NCI-H748 treated with DMSO at 0.1 percent for 48 hours (cell line): ENCODE data around the gene CD14.
"Not testable (repeated sequence)": the region's sequence is repeated elsewhere in the genome, so short reads cannot be mapped to it uniquely, and the experiment has no call there.

ENCODE experiments used
- DNase-seq: peaks from one replicate; lab custom pipeline; 2025; lab: John Stamatoyannopoulos, UW

CD14 gene

GRCh38 chr5:140635291-140636257 lies 2.6 kb upstream of the CD14 start:
- no peak for DNase-seq

GRCh38 chr5:140634103-140634502 lies 1.1 kb upstream of the CD14 start:
- no peak for DNase-seq

- DNase-seq, result no peak
Measured at GRCh38 chr5:140633501-140633900, 526 bp upstream of the CD14 start.

- peak; percentile 56 for DNase-seq
Measured at GRCh38 chr5:140632366-140633020, 482 bp downstream of the CD14 start.

GRCh38 chr5:140631831-140632365 lies 1.1 kb downstream of the CD14 start:
- DNase-seq, result peak; percentile 38

- no peak for DNase-seq
Measured at GRCh38 chr5:140631036-140631417, 1.9 kb downstream of the CD14 start.

- no peak for DNase-seq
Measured at GRCh38 chr5:140630292-140631035, 2.5 kb downstream of the CD14 start.

- DNase-seq, result no peak
Measured at GRCh38 chr5:140628711-140629110, 4.3 kb downstream of the CD14 start.

- no peak for DNase-seq
Measured at GRCh38 chr5:140627972-140628371, 5.0 kb downstream of the CD14 start.

- not testable (repeated sequence) for DNase-seq
Measured at GRCh38 chr5:140624886-140625285, 8.1 kb downstream of the CD14 start.

GRCh38 chr5:140623061-140623460 lies 9.9 kb downstream of the CD14 start:
- not testable (repeated sequence) for DNase-seq

- no peak for DNase-seq
Measured at GRCh38 chr5:140622301-140622700, 10.7 kb downstream of the CD14 start.

GRCh38 chr5:140611020-140611521 lies 21.9 kb downstream of the CD14 start:
- DNase-seq, result no peak

- no peak for DNase-seq
Measured at GRCh38 chr5:140609126-140609525, 23.8 kb downstream of the CD14 start.

GRCh38 chr5:140608722-140609121 lies 24.3 kb downstream of the CD14 start:
- no peak for DNase-seq

- DNase-seq, result no peak
Measured at GRCh38 chr5:140607031-140607430, 25.9 kb downstream of the CD14 start.

- DNase-seq, result no peak
Measured at GRCh38 chr5:140605879-140606278, 27.1 kb downstream of the CD14 start.

GRCh38 chr5:140603734-140604133 lies 29.2 kb downstream of the CD14 start:
- no peak for DNase-seq

- DNase-seq, result not testable (repeated sequence)
Measured at GRCh38 chr5:140603446-140603698, 29.6 kb downstream of the CD14 start.

GRCh38 chr5:140602147-140602546 lies 30.8 kb downstream of the CD14 start:
- no peak for DNase-seq

- DNase-seq, result no peak
Measured at GRCh38 chr5:140600096-140600495, 32.9 kb downstream of the CD14 start.

GRCh38 chr5:140598836-140599235 lies 34.1 kb downstream of the CD14 start:
- DNase-seq, result no peak
